ENCODE measurements around the gene LHFPL3. TPM values are rescaled to one million over a fixed set of nuclear protein-coding genes. Genes with fewer than 3 reads are reported as not detected.

The LHFPL3 gene
- polyA plus RNA-seq, 2 of the 4 experiments (the other 2 are of a cell fraction): not detected

DNA sequence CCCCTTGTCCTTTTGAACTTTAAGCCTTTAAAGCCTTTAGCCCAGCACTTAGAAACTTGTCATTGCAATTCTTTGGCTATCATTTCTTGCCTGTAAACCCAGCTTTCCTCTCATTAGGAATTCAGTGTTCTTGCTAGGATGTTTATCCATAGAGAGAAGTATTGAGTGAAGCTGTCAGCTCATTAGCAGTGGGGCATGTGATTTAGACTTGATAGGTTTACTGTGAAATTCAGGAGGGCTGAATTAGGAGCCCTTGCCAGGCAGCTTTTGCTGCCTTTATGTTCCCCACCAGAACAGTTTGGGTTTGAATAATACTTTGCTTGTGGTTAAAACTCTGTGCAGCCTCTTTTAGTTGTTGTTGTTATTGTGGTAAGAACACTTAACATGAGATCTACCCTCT is 39.5 kb downstream of the LHFPL3 start:
- Histone ChIP-seq H3K4me1 (no peaks in the 10 kb centered on the region), H3K4me2 (no peak overlapping the region), H3K4me3 (no peak overlapping the region), H3K9me3 (no peaks in the 10 kb centered on the region), H3K27ac (no peak overlapping the region)
- DNase-seq (ENCODE audit: low read depth in 1 of 2, low spot score in 1 of 2) (no peak), ATAC-seq (no peak), FAIRE-seq (no peak)
- POLR2A ChIA-PET: no interaction called here
- CTCF ChIA-PET: interaction anchor here (0.7 kb wide), 1 partner anchor 13 kb away, joined by 3 read pairs; no protein-coding TSS in a partner anchor
- TF ChIP-seq EHMT2 (IDR thresholded peaks at IDR 0.05; ENCODE audit: low read depth): no peak
- TF ChIP-seq EP300 (IDR thresholded peaks at IDR 0.05): no peak
- no peak for TF ChIP-seq CHD4 (IDR thresholded peaks at IDR 0.05; ENCODE audit: borderline replicate concordance)
- TF ChIP-seq MAFK (IDR thresholded peaks at IDR 0.05; ENCODE audit: partially characterized antibody): no peak
- no peak for TF ChIP-seq JUNB (IDR thresholded peaks at IDR 0.05)
- TF ChIP-seq SMC3 (IDR thresholded peaks at IDR 0.05): no peak
- no peak for TF ChIP-seq GATA3 (IDR thresholded peaks at IDR 0.05; ENCODE audit: borderline replicate concordance)
- no peak for TF ChIP-seq REST (IDR thresholded peaks at IDR 0.05)
- no peak for TF ChIP-seq HDAC2 (IDR thresholded peaks at IDR 0.05)
- no peak for TF ChIP-seq CBX2 (IDR thresholded peaks at IDR 0.05; ENCODE audit: borderline replicate concordance, low read depth)
- TF ChIP-seq FOSL2 (IDR thresholded peaks at IDR 0.05): no peak
- no peak for TF ChIP-seq FOSL2 (CRISPR knock-in tag; IDR thresholded peaks at IDR 0.05)
- TF ChIP-seq ATOH8 (CRISPR knock-in tag; IDR thresholded peaks at IDR 0.05; ENCODE audit: low read depth): no peak

GRCh38 chr7:104371216-104371979 is 43.0 kb downstream of the LHFPL3 start:
- CTCF ChIA-PET: interaction anchor here (1.3 kb wide), 1 partner anchor 41 kb away, joined by 3 read pairs; no protein-coding TSS in a partner anchor
- WGBS (ENCODE audit: missing lambda C conversion rate): under 1% methylated on average over 4 of the region's 4 CpGs
- ATAC-seq (no peak), DNase-seq (ENCODE audit: low read depth in 1 of 2, low spot score in 1 of 2) (no peak), FAIRE-seq (no peak)
- no peak overlapping the region for H3K27ac ChIP-seq
- H3K9me3 ChIP-seq: no peaks in the 10 kb centered on the region
- H3K4me2 ChIP-seq: no peak overlapping the region
- POLR2A ChIA-PET: no interaction called here
- H3K4me1 ChIP-seq: no peaks in the 10 kb centered on the region
- no peak for TF ChIP-seq ATOH8 (CRISPR knock-in tag; IDR thresholded peaks at IDR 0.05; ENCODE audit: low read depth)
- no peak for TF ChIP-seq HOXB13 (CRISPR knock-in tag; IDR thresholded peaks at IDR 0.05; ENCODE audit: low read depth)
- TF ChIP-seq JUN (IDR thresholded peaks at IDR 0.05): no peak
- TF ChIP-seq POLR2A (IDR thresholded peaks at IDR 0.05; ENCODE audit: low read length): no peak
- no peak for TF ChIP-seq CEBPB (IDR thresholded peaks at IDR 0.05)
- TF ChIP-seq SMC3 (IDR thresholded peaks at IDR 0.05): no peak
- TF ChIP-seq NR3C1 (IDR thresholded peaks at IDR 0.05): no peak
- TF ChIP-seq HOXA7 (CRISPR knock-in tag; IDR thresholded peaks at IDR 0.05): no peak
- no peak overlapping the region for H3K4me3 ChIP-seq

DNA sequence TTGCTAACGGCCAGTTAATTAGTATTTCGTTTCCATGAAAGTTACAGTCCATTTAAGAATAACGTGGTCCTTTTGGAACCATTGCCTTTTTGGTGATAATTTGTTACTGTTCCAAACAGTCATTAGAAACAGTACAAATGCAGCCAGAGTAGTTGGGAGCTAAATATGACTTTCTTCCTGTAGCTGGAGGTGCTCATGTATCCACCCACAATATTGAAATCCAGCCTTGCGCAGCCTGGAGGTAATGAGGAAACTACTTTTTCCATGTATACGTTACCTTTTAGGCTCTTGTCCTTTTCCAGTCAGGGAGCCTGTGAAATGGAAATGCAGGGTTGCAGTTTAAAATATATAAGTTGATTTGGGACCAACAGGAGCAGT is 43.6 kb downstream of the LHFPL3 start:
- no peak overlapping the region for H3K4me3 ChIP-seq
- FAIRE-seq (no peak), DNase-seq (ENCODE audit: low read depth in 1 of 2, low spot score in 1 of 2) (no peak), ATAC-seq (no peak)
- ChIA-PET POLR2A (no interaction called here), CTCF (no interaction called here)
- H3K9me3 ChIP-seq: no peaks in the 10 kb centered on the region
- H3K27ac ChIP-seq: no peak overlapping the region
- 10% methylated on average over 5 of the region's 5 CpGs for WGBS (ENCODE audit: missing lambda C conversion rate)
- H3K4me2 ChIP-seq: no peak overlapping the region
- H3K4me1 ChIP-seq: no peaks in the 10 kb centered on the region
- TF ChIP-seq NPAS2 (CRISPR knock-in tag; IDR thresholded peaks at IDR 0.05; ENCODE audit: borderline replicate concordance) (no peak), CHD4 (IDR thresholded peaks at IDR 0.05; ENCODE audit: borderline replicate concordance) (no peak), HOXA7 (CRISPR knock-in tag; IDR thresholded peaks at IDR 0.05) (no peak), EP300 (IDR thresholded peaks at IDR 0.05) (no peak), TFCP2L1 (CRISPR knock-in tag; IDR thresholded peaks at IDR 0.05) (no peak)
